Measurements from ENCODE around the gene GRID2. TPM values are rescaled to one million over a fixed set of nuclear protein-coding genes. Genes with fewer than 3 reads are reported as not detected.

GRID2 gene
- total and polyA plus RNA-seq, 2 donors: 0.63 to 26.1 TPM

- WGBS: 71% methylated on average over 3 of the region's 3 CpGs
- Histone ChIP-seq H3K4me1 (ENCODE audit: insufficient read depth) (no peaks in the 10 kb centered on the region), H3K36me3 (ENCODE audit: insufficient read depth) (no peaks in the 10 kb centered on the region), H3K4me3 (ENCODE audit: low read depth, low read length) (no peak overlapping the region), H3K27ac (ENCODE audit: low read depth) (no peak overlapping the region)
- no peak for DNase-seq (ENCODE audit: extremely low spot score)
Observed at GRCh38 chr4:93501244-93501643, 1197.5 kb downstream of the GRID2 start.

GRCh38 chr4:93501946-93502345 is 1198.2 kb downstream of the GRID2 start:
- Histone ChIP-seq H3K27ac (ENCODE audit: low read depth) (no peak overlapping the region), H3K36me3 (ENCODE audit: insufficient read depth) (no peaks in the 10 kb centered on the region), H3K4me1 (ENCODE audit: insufficient read depth) (no peaks in the 10 kb centered on the region), H3K4me3 (ENCODE audit: low read depth, low read length) (no peak overlapping the region)
- 89% methylated on average over 3 of the region's 3 CpGs for WGBS
- no peak for DNase-seq (ENCODE audit: extremely low spot score)

- 76% methylated on average over 2 of the region's 2 CpGs for WGBS
- Histone ChIP-seq H3K36me3 (ENCODE audit: insufficient read depth) (no peaks in the 10 kb centered on the region), H3K27ac (ENCODE audit: low read depth) (no peak overlapping the region), H3K4me1 (ENCODE audit: insufficient read depth) (no peaks in the 10 kb centered on the region), H3K4me3 (ENCODE audit: low read depth, low read length) (no peak overlapping the region)
- DNase-seq (ENCODE audit: extremely low spot score): no peak
Observed at GRCh38 chr4:93502991-93503390, 1199.2 kb downstream of the GRID2 start.

- 94% methylated on average over 2 of the region's 2 CpGs for WGBS
- H3K27ac ChIP-seq (ENCODE audit: low read depth): no peak overlapping the region
Observed at GRCh38 chr4:93513851-93514250, 1210.1 kb downstream of the GRID2 start.

GRCh38 chr4:93515208-93515607 is 1211.4 kb downstream of the GRID2 start:
- Histone ChIP-seq H3K4me1 (ENCODE audit: insufficient read depth) (no peaks in the 10 kb centered on the region), H3K4me3 (ENCODE audit: low read depth, low read length) (no peak overlapping the region), H3K27ac (ENCODE audit: low read depth) (no peak overlapping the region), H3K36me3 (ENCODE audit: insufficient read depth) (no peaks in the 10 kb centered on the region)
- WGBS: 97% methylated on average over 7 of the region's 7 CpGs
- DNase-seq (ENCODE audit: extremely low spot score): no peak

More at GRCh38 chr4:93513851-93514250, 1210.1 kb downstream of the GRID2 start:
- Histone ChIP-seq H3K36me3 (ENCODE audit: insufficient read depth) (no peaks in the 10 kb centered on the region), H3K4me3 (ENCODE audit: low read depth, low read length) (no peak overlapping the region), H3K4me1 (ENCODE audit: insufficient read depth) (no peaks in the 10 kb centered on the region)
- no peak for DNase-seq (ENCODE audit: extremely low spot score)

- WGBS: 67% methylated on average over 3 of the region's 3 CpGs
- no peaks in the 10 kb centered on the region for H3K36me3 ChIP-seq (ENCODE audit: insufficient read depth)
- H3K27ac ChIP-seq (ENCODE audit: low read depth): no peak overlapping the region
- no peaks in the 10 kb centered on the region for H3K4me1 ChIP-seq (ENCODE audit: insufficient read depth)
- no peak overlapping the region for H3K4me3 ChIP-seq (ENCODE audit: low read depth, low read length)
- no peak for DNase-seq (ENCODE audit: extremely low spot score)
Observed at GRCh38 chr4:93529692-93530372, 1226.1 kb downstream of the GRID2 start.

- Histone ChIP-seq H3K4me3 (ENCODE audit: low read depth, low read length) (no peak overlapping the region), H3K27ac (ENCODE audit: low read depth) (no peak overlapping the region), H3K36me3 (ENCODE audit: insufficient read depth) (no peaks in the 10 kb centered on the region), H3K4me1 (ENCODE audit: insufficient read depth) (no peaks in the 10 kb centered on the region)
- no peak for DNase-seq (ENCODE audit: extremely low spot score)
- 91% methylated on average over 1 of the region's 1 CpG for WGBS
Observed at GRCh38 chr4:93532234-93532633, 1228.5 kb downstream of the GRID2 start.

- Histone ChIP-seq H3K4me1 (ENCODE audit: insufficient read depth) (no peaks in the 10 kb centered on the region), H3K27ac (ENCODE audit: low read depth) (no peak overlapping the region)
- no peak for DNase-seq (ENCODE audit: extremely low spot score)
Observed at GRCh38 chr4:93540562-93540961, 1236.8 kb downstream of the GRID2 start.

GRCh38 chr4:93561842-93562241 is 1258.1 kb downstream of the GRID2 start:
- Histone ChIP-seq H3K4me1 (ENCODE audit: insufficient read depth) (no peaks in the 10 kb centered on the region), H3K27ac (ENCODE audit: low read depth) (no peak overlapping the region), H3K4me3 (ENCODE audit: low read depth, low read length) (no peak overlapping the region), H3K36me3 (ENCODE audit: insufficient read depth) (no peaks in the 10 kb centered on the region)
- 27% methylated on average over 1 of the region's 1 CpG for WGBS
- DNase-seq (ENCODE audit: extremely low spot score): no peak

More at GRCh38 chr4:93540562-93540961, 1236.8 kb downstream of the GRID2 start:
- no peaks in the 10 kb centered on the region for H3K36me3 ChIP-seq (ENCODE audit: insufficient read depth)
- no peak overlapping the region for H3K4me3 ChIP-seq (ENCODE audit: low read depth, low read length)

GRCh38 chr4:93568758-93569157 is 1265.0 kb downstream of the GRID2 start:
- WGBS: 88% methylated on average over 4 of the region's 4 CpGs
- Histone ChIP-seq H3K36me3 (ENCODE audit: insufficient read depth) (no peaks in the 10 kb centered on the region), H3K4me3 (ENCODE audit: low read depth, low read length) (no peak overlapping the region), H3K27ac (ENCODE audit: low read depth) (no peak overlapping the region), H3K4me1 (ENCODE audit: insufficient read depth) (no peaks in the 10 kb centered on the region)
- no peak for DNase-seq (ENCODE audit: extremely low spot score)

GRCh38 chr4:93573285-93573684 is 1269.5 kb downstream of the GRID2 start:
- no peaks in the 10 kb centered on the region for H3K36me3 ChIP-seq (ENCODE audit: insufficient read depth)
- H3K27ac ChIP-seq (ENCODE audit: low read depth): no peak overlapping the region
- H3K4me1 ChIP-seq (ENCODE audit: insufficient read depth): no peaks in the 10 kb centered on the region
- H3K4me3 ChIP-seq (ENCODE audit: low read depth, low read length): no peak overlapping the region
- DNase-seq (ENCODE audit: extremely low spot score): no peak

GRCh38 chr4:93578942-93579341 is 1275.2 kb downstream of the GRID2 start:
- Histone ChIP-seq H3K27ac (ENCODE audit: low read depth) (no peak overlapping the region), H3K4me3 (ENCODE audit: low read depth, low read length) (no peak overlapping the region), H3K4me1 (ENCODE audit: insufficient read depth) (no peaks in the 10 kb centered on the region), H3K36me3 (ENCODE audit: insufficient read depth) (no peaks in the 10 kb centered on the region)
- no peak for DNase-seq (ENCODE audit: extremely low spot score)
- 81% methylated on average over 4 of the region's 4 CpGs for WGBS

- DNase-seq (ENCODE audit: extremely low spot score): no peak
- 92% methylated on average over 1 of the region's 1 CpG for WGBS
- no peak overlapping the region for H3K27ac ChIP-seq (ENCODE audit: low read depth)
- H3K4me1 ChIP-seq (ENCODE audit: insufficient read depth): no peaks in the 10 kb centered on the region
- H3K36me3 ChIP-seq (ENCODE audit: insufficient read depth): no peaks in the 10 kb centered on the region
- H3K4me3 ChIP-seq (ENCODE audit: low read depth, low read length): no peak overlapping the region
Observed at GRCh38 chr4:93605163-93605562, 1301.4 kb downstream of the GRID2 start.

- Histone ChIP-seq H3K4me1 (ENCODE audit: insufficient read depth) (no peaks in the 10 kb centered on the region), H3K36me3 (ENCODE audit: insufficient read depth) (no peaks in the 10 kb centered on the region), H3K27ac (ENCODE audit: low read depth) (no peak overlapping the region), H3K4me3 (ENCODE audit: low read depth, low read length) (no peak overlapping the region)
- DNase-seq (ENCODE audit: extremely low spot score): no peak
- 77% methylated on average over 4 of the region's 4 CpGs for WGBS
Observed at GRCh38 chr4:93617606-93618005, 1313.8 kb downstream of the GRID2 start.

GRCh38 chr4:93633721-93634120 is 1330.0 kb downstream of the GRID2 start:
- no peaks in the 10 kb centered on the region for H3K4me1 ChIP-seq (ENCODE audit: insufficient read depth)
- H3K4me3 ChIP-seq (ENCODE audit: low read depth, low read length): no peak overlapping the region
- H3K36me3 ChIP-seq (ENCODE audit: insufficient read depth): no peaks in the 10 kb centered on the region
- H3K27ac ChIP-seq (ENCODE audit: low read depth): no peak overlapping the region
- DNase-seq (ENCODE audit: extremely low spot score): no peak
